A549 (cell line): ENCODE results near the gene SH2D4B. TPM values are rescaled to one million over a fixed set of nuclear protein-coding genes. Genes with fewer than 3 reads are reported as not detected.

Experiments used
- CBX2 ChIP-seq: fragments of 200-600 bp; sonication (generic); IDR thresholded peaks from 2 replicates; pipeline ENCODE4 v1.6.1; 2016; ENCODE audit warnings: low read depth, mild to moderate bottlenecking, borderline replicate concordance
- CEBPB ChIP-seq, 2 experiments: fragments of >200 bp in 1 of 2; sonication (Bioruptor Twin) in 1 of 2; formaldehyde crosslinking in 1 of 2; IDR thresholded peaks; 2 replicates each; pipeline ENCODE4 v1.6.1; 2012 to 2016
- CHD4 ChIP-seq: fragments of 200-600 bp; sonication (generic); IDR thresholded peaks from 2 replicates; pipeline ENCODE4 v1.6.1; 2016; ENCODE audit warnings: antibody characterized with exemption, mild to moderate bottlenecking, borderline replicate concordance
- E2F6 ChIP-seq: IDR thresholded peaks from 2 replicates; pipeline ENCODE4 v1.6.1; 2012; ENCODE audit warnings: low read depth, borderline replicate concordance
- EP300 ChIP-seq, 2 experiments: fragments of >200 bp; sonication (Bioruptor Twin); formaldehyde crosslinking; IDR thresholded peaks; 2 replicates in 1 of 2; 3 replicates in 1 of 2; pipeline ENCODE4 v1.6.1; 2016 to 2017
- ESRRA ChIP-seq: fragments of 150-350 bp; IDR thresholded peaks from 2 replicates; pipeline ENCODE4 v1.6.1; 2014; ENCODE audit warnings: mild to moderate bottlenecking, low read length, borderline replicate concordance
- FOSL2 ChIP-seq, 2 experiments: fragments of 450-650 bp in 1 of 2; fragments of >200 bp in 1 of 2; sonication (Bioruptor Twin) in 1 of 2; formaldehyde crosslinking; IDR thresholded peaks; 2 replicates each; pipeline versions ENCODE4 v1.5.0 to v1.6.1; 2016 to 2020; ENCODE audit warnings: mild to moderate bottlenecking in 1 of 2, moderate library complexity in 1 of 2
- FOXS1 ChIP-seq: fragments of 250-450 bp; sonication (Bioruptor Pico); IDR thresholded peaks from 2 replicates; pipeline ENCODE4 v1.5.0; 2020; ENCODE audit warnings: mild to moderate bottlenecking, moderate library complexity
- GATA3 ChIP-seq: IDR thresholded peaks from 2 replicates; pipeline ENCODE4 v1.6.1; 2012; ENCODE audit warnings: borderline replicate concordance
- HMGXB4 ChIP-seq: fragments of 250-450 bp; sonication (Bioruptor Pico); IDR thresholded peaks from 2 replicates; pipeline ENCODE4 v1.5.0; 2021; ENCODE audit warnings: mild to moderate bottlenecking, moderate library complexity, borderline replicate concordance
- JUN ChIP-seq, 2 experiments: fragments of >200 bp; sonication (Bioruptor Twin); formaldehyde crosslinking; IDR thresholded peaks; 2 replicates in 1 of 2; 3 replicates in 1 of 2; pipeline ENCODE4 v1.6.1; 2016 to 2017
- KDM1A ChIP-seq: fragments of 200-600 bp; sonication (generic); IDR thresholded peaks from 2 replicates; pipeline ENCODE4 v1.6.1; 2016; ENCODE audit warnings: low read depth, mild to moderate bottlenecking
- KDM5A ChIP-seq: fragments of 200-600 bp; sonication (generic); IDR thresholded peaks from 2 replicates; pipeline ENCODE4 v1.6.1; 2016; ENCODE audit warnings: antibody characterized with exemption, mild to moderate bottlenecking
- MAFK ChIP-seq: fragments of 450-650 bp; IDR thresholded peaks from 2 replicates; pipeline ENCODE4 v1.6.1; 2014; ENCODE audit not compliant: partially characterized antibody
- MAZ ChIP-seq: fragments of 150-350 bp; IDR thresholded peaks from 2 replicates; pipeline ENCODE4 v1.6.1; 2014; ENCODE audit warnings: antibody characterized with exemption, low read depth, low read length, borderline replicate concordance
- NFE2L2 ChIP-seq: fragments of 150-350 bp; conservative IDR thresholded peaks from 2 replicates; pipeline ENCODE4 v1.6.1; 2014; ENCODE audit warnings: low read length
- NPAS2 ChIP-seq: fragments of 250-450 bp; sonication (Bioruptor Pico); IDR thresholded peaks from 2 replicates; pipeline ENCODE4 v1.8.0; 2022; ENCODE audit warnings: mild to moderate bottlenecking, moderate library complexity, borderline replicate concordance
- NR3C1 ChIP-seq: fragments of >200 bp; sonication (Bioruptor Twin); formaldehyde crosslinking; IDR thresholded peaks from 3 replicates; pipeline ENCODE4 v1.6.1; 2017
- POLR2A ChIP-seq: IDR thresholded peaks from 2 replicates; pipeline ENCODE4 v1.6.1; 2012; ENCODE audit warnings: mild to moderate bottlenecking, low read length
- RAD21 ChIP-seq, 2 experiments: fragments of >200 bp in 1 of 2; sonication (Bioruptor Twin) in 1 of 2; formaldehyde crosslinking in 1 of 2; IDR thresholded peaks in 1 of 2; conservative IDR thresholded peaks in 1 of 2; 2 replicates in 1 of 2; 3 replicates in 1 of 2; pipeline ENCODE4 v1.6.1; 2012 to 2018; ENCODE audit warnings: inconsistent platforms in 1 of 2
- SMC3 ChIP-seq: fragments of >200 bp; sonication (Bioruptor Twin); formaldehyde crosslinking; IDR thresholded peaks from 3 replicates; pipeline ENCODE4 v1.6.1; 2018; ENCODE audit warnings: inconsistent platforms
- USF2 ChIP-seq: fragments of 450-650 bp; IDR thresholded peaks from 2 replicates; pipeline ENCODE4 v1.6.1; 2014; ENCODE audit warnings: antibody characterized with exemption
- ZC3H11A ChIP-seq: fragments of 450-650 bp; IDR thresholded peaks from 2 replicates; pipeline ENCODE4 v1.6.1; 2014; ENCODE audit warnings: antibody characterized with exemption, mild to moderate bottlenecking
- ZFP36 ChIP-seq: fragments of 450-650 bp; IDR thresholded peaks from 2 replicates; pipeline ENCODE4 v1.6.1; 2014; ENCODE audit warnings: borderline replicate concordance; ENCODE audit not compliant: partially characterized antibody
- polyA plus RNA-seq, 4 experiments: library from polyadenylated mRNA; depleted of rRNA in 3 of 4; stranded (reverse); fragments of >200 nt; fragmentation: RNase III in 1 of 4; extraction: RNeasy Plus Mini Kit Qiagen cat#74134 plus additional on column Dnase treatment in 1 of 4; gene quantifications; 2 replicates in 3 of 4; 3 replicates in 1 of 4; pipeline ENCODE4 v1.2.3, GENCODE V29; 2011 to 2017
- TF ChIP-seq, protein P1 (sequence below): fragments of 200-600 bp; sonication (generic); IDR thresholded peaks from 2 replicates; pipeline ENCODE4 v1.6.1; 2016; ENCODE audit warnings: antibody characterized with exemption, mild to moderate bottlenecking, moderate library complexity
- TF ChIP-seq, protein P2 (sequence below): fragments of >200 bp; sonication (Bioruptor Twin); formaldehyde crosslinking; IDR thresholded peaks from 3 replicates; pipeline ENCODE4 v1.6.1; 2016
- TF ChIP-seq, protein P3 (sequence below): fragments of 150-350 bp; IDR thresholded peaks from 2 replicates; pipeline ENCODE4 v1.6.1; 2014; ENCODE audit warnings: low read depth, mild to moderate bottlenecking, low read length
- TF ChIP-seq, protein P4 (sequence below): IDR thresholded peaks from 2 replicates; pipeline ENCODE4 v1.6.1; 2012

SH2D4B gene
- polyA plus RNA-seq, 2 of the 4 experiments (the other 2 are of a cell fraction), result 0.01 to 0.12 TPM

GRCh38 chr10:80535671-80536360 is 1.9 kb upstream of the SH2D4B start (continued):
- TF ChIP-seq MAZ, result no peak
- TF ChIP-seq E2F6, result peak; percentile 80; the same call in 1 of the 2 replicates
- no peak for TF ChIP-seq CBX2
- TF ChIP-seq KDM5A, result no peak
- TF ChIP-seq EP300 (IDR thresholded peaks at IDR 0.05), result no peak
- TF ChIP-seq KDM1A, result no peak
- TF ChIP-seq NR3C1, result no peak
- TF ChIP-seq ESRRA, result no peak
- TF ChIP-seq CEBPB (IDR thresholded peaks at IDR 0.05), result no peak
- TF ChIP-seq NFE2L2, result no peak
- no peak for TF ChIP-seq FOXS1
- TF ChIP-seq CHD4, result no peak
- TF ChIP-seq NPAS2 (CRISPR knock-in tag), result no peak
- no peak for TF ChIP-seq USF2
- peak; percentile 56 to 77 for TF ChIP-seq RAD21 (conservative IDR thresholded peaks at IDR 0.05 in 1 of 2, IDR thresholded peaks at IDR 0.05 in 1 of 2)
- TF ChIP-seq, protein P1, sequence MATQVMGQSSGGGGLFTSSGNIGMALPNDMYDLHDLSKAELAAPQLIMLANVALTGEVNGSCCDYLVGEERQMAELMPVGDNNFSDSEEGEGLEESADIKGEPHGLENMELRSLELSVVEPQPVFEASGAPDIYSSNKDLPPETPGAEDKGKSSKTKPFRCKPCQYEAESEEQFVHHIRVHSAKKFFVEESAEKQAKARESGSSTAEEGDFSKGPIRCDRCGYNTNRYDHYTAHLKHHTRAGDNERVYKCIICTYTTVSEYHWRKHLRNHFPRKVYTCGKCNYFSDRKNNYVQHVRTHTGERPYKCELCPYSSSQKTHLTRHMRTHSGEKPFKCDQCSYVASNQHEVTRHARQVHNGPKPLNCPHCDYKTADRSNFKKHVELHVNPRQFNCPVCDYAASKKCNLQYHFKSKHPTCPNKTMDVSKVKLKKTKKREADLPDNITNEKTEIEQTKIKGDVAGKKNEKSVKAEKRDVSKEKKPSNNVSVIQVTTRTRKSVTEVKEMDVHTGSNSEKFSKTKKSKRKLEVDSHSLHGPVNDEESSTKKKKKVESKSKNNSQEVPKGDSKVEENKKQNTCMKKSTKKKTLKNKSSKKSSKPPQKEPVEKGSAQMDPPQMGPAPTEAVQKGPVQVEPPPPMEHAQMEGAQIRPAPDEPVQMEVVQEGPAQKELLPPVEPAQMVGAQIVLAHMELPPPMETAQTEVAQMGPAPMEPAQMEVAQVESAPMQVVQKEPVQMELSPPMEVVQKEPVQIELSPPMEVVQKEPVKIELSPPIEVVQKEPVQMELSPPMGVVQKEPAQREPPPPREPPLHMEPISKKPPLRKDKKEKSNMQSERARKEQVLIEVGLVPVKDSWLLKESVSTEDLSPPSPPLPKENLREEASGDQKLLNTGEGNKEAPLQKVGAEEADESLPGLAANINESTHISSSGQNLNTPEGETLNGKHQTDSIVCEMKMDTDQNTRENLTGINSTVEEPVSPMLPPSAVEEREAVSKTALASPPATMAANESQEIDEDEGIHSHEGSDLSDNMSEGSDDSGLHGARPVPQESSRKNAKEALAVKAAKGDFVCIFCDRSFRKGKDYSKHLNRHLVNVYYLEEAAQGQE, result no peak
- peak; percentile 81 for TF ChIP-seq POLR2A
- peak; percentile 57; the same call in 1 of the 2 replicates for TF ChIP-seq HMGXB4 (CRISPR knock-in tag)
- no peak for TF ChIP-seq FOSL2 (IDR thresholded peaks at IDR 0.05)
- TF ChIP-seq FOSL2 (CRISPR knock-in tag; IDR thresholded peaks at IDR 0.05), result no peak
- no peak for TF ChIP-seq GATA3
- TF ChIP-seq, protein P2, sequence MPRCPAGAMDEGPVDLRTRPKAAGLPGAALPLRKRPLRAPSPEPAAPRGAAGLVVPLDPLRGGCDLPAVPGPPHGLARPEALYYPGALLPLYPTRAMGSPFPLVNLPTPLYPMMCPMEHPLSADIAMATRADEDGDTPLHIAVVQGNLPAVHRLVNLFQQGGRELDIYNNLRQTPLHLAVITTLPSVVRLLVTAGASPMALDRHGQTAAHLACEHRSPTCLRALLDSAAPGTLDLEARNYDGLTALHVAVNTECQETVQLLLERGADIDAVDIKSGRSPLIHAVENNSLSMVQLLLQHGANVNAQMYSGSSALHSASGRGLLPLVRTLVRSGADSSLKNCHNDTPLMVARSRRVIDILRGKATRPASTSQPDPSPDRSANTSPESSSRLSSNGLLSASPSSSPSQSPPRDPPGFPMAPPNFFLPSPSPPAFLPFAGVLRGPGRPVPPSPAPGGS, result 0 out of 3 replicates have a peak, but pooled peaks have one; percentile 22
- TF ChIP-seq, protein P3, sequence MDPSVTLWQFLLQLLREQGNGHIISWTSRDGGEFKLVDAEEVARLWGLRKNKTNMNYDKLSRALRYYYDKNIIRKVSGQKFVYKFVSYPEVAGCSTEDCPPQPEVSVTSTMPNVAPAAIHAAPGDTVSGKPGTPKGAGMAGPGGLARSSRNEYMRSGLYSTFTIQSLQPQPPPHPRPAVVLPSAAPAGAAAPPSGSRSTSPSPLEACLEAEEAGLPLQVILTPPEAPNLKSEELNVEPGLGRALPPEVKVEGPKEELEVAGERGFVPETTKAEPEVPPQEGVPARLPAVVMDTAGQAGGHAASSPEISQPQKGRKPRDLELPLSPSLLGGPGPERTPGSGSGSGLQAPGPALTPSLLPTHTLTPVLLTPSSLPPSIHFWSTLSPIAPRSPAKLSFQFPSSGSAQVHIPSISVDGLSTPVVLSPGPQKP, result no peak
- peak in 1 of 2 experiments; percentile 60; a peak in 2 of 5 replicates for TF ChIP-seq JUN (IDR thresholded peaks at IDR 0.05)
- no peak for TF ChIP-seq MAFK
- peak; percentile 66; the same call in 2 of the 3 replicates for TF ChIP-seq SMC3
- no peak for TF ChIP-seq ZFP36
- TF ChIP-seq ZC3H11A, result no peak
- TF ChIP-seq, protein P4, sequence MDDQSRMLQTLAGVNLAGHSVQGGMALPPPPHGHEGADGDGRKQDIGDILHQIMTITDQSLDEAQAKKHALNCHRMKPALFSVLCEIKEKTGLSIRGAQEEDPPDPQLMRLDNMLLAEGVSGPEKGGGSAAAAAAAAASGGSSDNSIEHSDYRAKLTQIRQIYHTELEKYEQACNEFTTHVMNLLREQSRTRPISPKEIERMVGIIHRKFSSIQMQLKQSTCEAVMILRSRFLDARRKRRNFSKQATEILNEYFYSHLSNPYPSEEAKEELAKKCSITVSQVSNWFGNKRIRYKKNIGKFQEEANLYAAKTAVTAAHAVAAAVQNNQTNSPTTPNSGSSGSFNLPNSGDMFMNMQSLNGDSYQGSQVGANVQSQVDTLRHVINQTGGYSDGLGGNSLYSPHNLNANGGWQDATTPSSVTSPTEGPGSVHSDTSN, result no peak
